Smooth muscle cell (in vitro differentiated cells): ENCODE data around the gene CTBP2. TPM values are rescaled to one million over a fixed set of nuclear protein-coding genes. Genes with fewer than 3 reads are reported as not detected.

ENCODE experiments used
- DNase-seq: peaks from one replicate; lab custom pipeline; 2025; ENCODE audit not compliant: unreplicated experiment; lab: John Stamatoyannopoulos, UW
- H2AFZ ChIP-seq: fragments of 200-600 bp; sonication (generic); 2 replicates; pipeline ENCODE4 v1.6.0; 2016; ENCODE audit warnings: antibody characterized with exemption, low read depth, mild to moderate bottlenecking
- H3F3A ChIP-seq: fragments of 200-600 bp; sonication (generic); 2 replicates; pipeline ENCODE4 v1.6.0; 2017; ENCODE audit warnings: antibody characterized with exemption, low read depth
- H3K27ac ChIP-seq: fragments of 200-600 bp; sonication (generic); 2 replicates; pipeline ENCODE4 v1.5.1; 2016; ENCODE audit warnings: low read depth, mild to moderate bottlenecking
- H3K27me3 ChIP-seq: fragments of 200-600 bp; sonication (generic); 2 replicates; pipeline ENCODE4 v1.6.1; 2016; ENCODE audit warnings: low read depth, mild to moderate bottlenecking
- H3K36me3 ChIP-seq: fragments of 200-600 bp; sonication (generic); 2 replicates; pipeline ENCODE4 v1.5.1; 2016; ENCODE audit warnings: low read depth
- H3K4me1 ChIP-seq: fragments of 200-600 bp; sonication (generic); 2 replicates; pipeline ENCODE4 v1.5.1; 2016; ENCODE audit warnings: low read depth
- H3K4me2 ChIP-seq: fragments of 200-600 bp; sonication (generic); 2 replicates; pipeline ENCODE4 v1.6.0; 2016; ENCODE audit warnings: mild to moderate bottlenecking
- H3K4me3 ChIP-seq: fragments of 200-600 bp; sonication (generic); 2 replicates; pipeline ENCODE4 v1.5.1; 2016; ENCODE audit warnings: mild to moderate bottlenecking
- H3K79me2 ChIP-seq: fragments of 200-600 bp; sonication (generic); 2 replicates; pipeline ENCODE4 v1.6.0; 2016; ENCODE audit warnings: low read depth, mild to moderate bottlenecking
- H3K9ac ChIP-seq: fragments of 200-600 bp; sonication (generic); 2 replicates; pipeline ENCODE4 v1.6.0; 2016; ENCODE audit warnings: low read depth
- H3K9me3 ChIP-seq: fragments of 200-600 bp; sonication (generic); replicated peaks from 2 replicates; pipeline ENCODE4 v1.5.1; 2016; ENCODE audit warnings: low read depth
- H4K20me1 ChIP-seq: fragments of 200-600 bp; sonication (generic); 2 replicates; pipeline ENCODE4 v1.6.0; 2016; ENCODE audit warnings: low read depth
- CTCF ChIP-seq: fragments of 200-600 bp; sonication (generic); IDR thresholded peaks from 2 replicates; pipeline ENCODE4 v1.5.1; 2017; ENCODE audit warnings: borderline replicate concordance, mild to moderate bottlenecking, antibody characterized with exemption; ENCODE audit not compliant: insufficient read depth, poor library complexity, severe bottlenecking
- WGBS: methylation state at CpG from one replicate; pipeline ENCODE4 v1.1.7; 2016; ENCODE audit warnings: low lambda C conversion rate; 5-methylcytosine and 5-hydroxymethylcytosine counted together
- polyA plus RNA-seq: library from polyadenylated mRNA; unstranded; fragments of >200 nt; fragmentation: Nextera tagmentation; extraction: Ambion mirVana; gene quantifications from 2 replicates; pipeline ENCODE4 v1.2.1, GENCODE V29; 2016
- total RNA-seq: library from RNA; depleted of rRNA; stranded (reverse); fragments of >200 nt; gene quantifications from 2 replicates; pipeline ENCODE4 v1.2.3, GENCODE V29; 2014

The CTBP2 gene
- total and polyA plus RNA-seq, 2 experiments from 2014 or later: 49.9 to 69.5 TPM

DNA sequence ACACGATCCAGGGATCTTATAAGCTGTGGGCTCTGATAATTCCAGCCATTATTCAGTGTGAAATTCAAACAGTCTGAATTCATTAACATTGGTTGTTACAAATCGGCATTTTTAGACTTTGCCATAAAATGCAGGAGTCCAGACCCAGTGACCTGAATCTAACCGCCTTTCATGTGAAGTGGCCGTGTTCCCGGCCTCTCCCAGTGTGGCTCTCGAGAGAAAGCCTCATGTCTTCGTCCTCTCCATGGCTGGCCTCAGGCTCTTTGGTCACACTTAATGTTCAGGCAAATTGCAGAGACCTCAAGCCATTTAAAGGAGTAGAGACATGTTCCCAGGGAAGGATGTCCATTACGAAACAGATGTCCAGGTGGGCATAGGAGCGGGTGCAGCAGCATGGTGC, 59.3 kb downstream of the CTBP2 start:
- peaks cover 7% of the 10 kb centered on the region for H3K4me1 ChIP-seq
- no peaks in the 10 kb centered on the region for H3K36me3 ChIP-seq
- H3K4me3 ChIP-seq: no peak overlapping the region
- no peak overlapping the region for H3K9ac ChIP-seq
- peaks cover 94% of the 10 kb centered on the region for H3K79me2 ChIP-seq
- no peak for TF ChIP-seq CTCF
- no peak overlapping the region for H3K27ac ChIP-seq
- H3F3A ChIP-seq: peaks cover 11% of the 10 kb centered on the region
- no peaks in the 10 kb centered on the region for H3K27me3 ChIP-seq
- H4K20me1 ChIP-seq: peaks cover 99% of the 10 kb centered on the region
- no peak for DNase-seq
- WGBS: 94% methylated on average over 9 of the region's 9 CpGs
- no peaks in the 10 kb centered on the region for H3K9me3 ChIP-seq
- H2AFZ ChIP-seq: no peak overlapping the region
- no peak overlapping the region for H3K4me2 ChIP-seq

- peaks cover 28% of the 10 kb centered on the region for H3K4me1 ChIP-seq
- no peak for DNase-seq
- no peaks in the 10 kb centered on the region for H3K36me3 ChIP-seq
- no peak overlapping the region for H3K4me3 ChIP-seq
- H2AFZ ChIP-seq: no peak overlapping the region
- H4K20me1 ChIP-seq: peaks cover 99% of the 10 kb centered on the region
- TF ChIP-seq CTCF: no peak
- H3K4me2 ChIP-seq: no peak overlapping the region
- no peaks in the 10 kb centered on the region for H3K9me3 ChIP-seq
- H3K27ac ChIP-seq: no peak overlapping the region
- peaks cover under 1% of the 10 kb centered on the region for H3F3A ChIP-seq
- H3K27me3 ChIP-seq: no peaks in the 10 kb centered on the region
- 96% methylated on average over 20 of the region's 20 CpGs for WGBS
- peaks cover 85% of the 10 kb centered on the region for H3K79me2 ChIP-seq
- H3K9ac ChIP-seq: no peak overlapping the region
These were observed 62.8 kb downstream of the CTBP2 start for GRCh38 chr10:125097409-125098070.

GRCh38 chr10:125096975-125097374, 63.4 kb downstream of the CTBP2 start:
- Histone ChIP-seq H3K27ac (peak overlapping the region; percentile 48), H3K4me3 (no peak overlapping the region), H3K36me3 (no peaks in the 10 kb centered on the region), H3K4me1 (peaks cover 26% of the 10 kb centered on the region), H3K27me3 (no peaks in the 10 kb centered on the region), H3K79me2 (peaks cover 86% of the 10 kb centered on the region), H4K20me1 (peaks cover 99% of the 10 kb centered on the region), H3K9me3 (no peaks in the 10 kb centered on the region), H3F3A (no peaks in the 10 kb centered on the region), H2AFZ (no peak overlapping the region), H3K9ac (no peak overlapping the region), H3K4me2 (no peak overlapping the region)
- no peak for TF ChIP-seq CTCF
- 100% methylated on average over 2 of the region's 2 CpGs for WGBS
- DNase-seq: no peak

- 68% methylated on average over 6 of the region's 6 CpGs for WGBS
- Histone ChIP-seq H3K27ac (peak overlapping the region; percentile 48), H3F3A (no peaks in the 10 kb centered on the region), H3K36me3 (no peaks in the 10 kb centered on the region), H2AFZ (no peak overlapping the region), H3K27me3 (no peaks in the 10 kb centered on the region), H4K20me1 (peaks cover 99% of the 10 kb centered on the region), H3K4me3 (no peak overlapping the region), H3K4me1 (peaks cover 26% of the 10 kb centered on the region), H3K79me2 (peaks cover 86% of the 10 kb centered on the region), H3K9ac (peak overlapping the region; percentile 34), H3K4me2 (peak overlapping the region; percentile 19), H3K9me3 (no peaks in the 10 kb centered on the region)
- no peak for DNase-seq
- no peak for TF ChIP-seq CTCF
These were observed 64.0 kb downstream of the CTBP2 start for GRCh38 chr10:125096371-125096770.
